Raji (cell line): ENCODE measurements around the gene GCNA.

Experiments
- POLR2A ChIP-seq: IDR thresholded peaks from 2 replicates; pipeline ENCODE4 v1.6.1; 2011; ENCODE audit warnings: low read depth, low read length, control low read depth; ENCODE audit not compliant: insufficient read depth

GCNA gene

GRCh38 chrX:71650333-71650969 lies 72.2 kb downstream of the GCNA start:
- no peak for TF ChIP-seq POLR2A

GRCh38 chrX:71652405-71652804 lies 74.2 kb downstream of the GCNA start:
- no peak for TF ChIP-seq POLR2A

GRCh38 chrX:71653344-71653743 lies 75.1 kb downstream of the GCNA start:
- no peak for TF ChIP-seq POLR2A

DNA sequence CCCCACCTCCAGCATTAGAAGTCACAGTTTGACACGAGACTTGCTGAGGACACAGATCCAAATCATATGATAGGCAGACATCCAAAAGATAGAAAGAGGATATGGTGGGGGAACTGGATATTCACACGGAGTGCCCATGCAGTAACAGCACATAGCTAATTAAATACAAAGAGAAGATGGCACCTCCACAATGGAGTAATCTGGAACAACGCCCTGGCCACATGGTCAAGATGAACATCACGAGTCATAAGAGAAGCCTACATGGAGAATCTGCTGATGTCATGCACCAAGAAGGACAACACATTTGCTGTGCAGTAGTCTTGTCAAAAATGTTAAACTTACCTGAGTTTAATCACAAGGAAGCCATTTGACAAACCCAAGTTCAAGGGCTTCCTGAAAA lies 79.0 kb downstream of the GCNA start:
- TF ChIP-seq POLR2A: no peak

DNA sequence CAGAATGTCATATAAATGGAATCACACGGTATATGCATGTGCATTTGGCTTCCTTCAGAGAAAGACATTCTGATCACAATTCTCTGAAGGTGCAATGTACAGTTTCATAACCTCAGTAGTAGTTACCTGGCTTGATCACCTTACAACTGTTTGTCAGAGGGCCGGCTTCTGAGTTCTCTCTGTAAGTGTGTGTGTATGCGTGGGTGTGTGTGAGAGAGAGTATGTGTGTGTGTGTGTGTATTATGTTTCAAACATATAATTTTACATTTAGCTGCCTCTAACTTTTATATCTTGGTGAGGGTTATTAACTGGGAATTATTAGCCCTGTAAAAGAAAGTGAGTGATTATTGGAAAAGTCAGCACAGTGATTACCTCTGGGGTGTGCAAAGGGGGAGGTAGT lies 81.1 kb downstream of the GCNA start:
- no peak for TF ChIP-seq POLR2A

- no peak for TF ChIP-seq POLR2A
These were observed 81.7 kb downstream of the GCNA start for GRCh38 chrX:71659959-71660358.

DNA sequence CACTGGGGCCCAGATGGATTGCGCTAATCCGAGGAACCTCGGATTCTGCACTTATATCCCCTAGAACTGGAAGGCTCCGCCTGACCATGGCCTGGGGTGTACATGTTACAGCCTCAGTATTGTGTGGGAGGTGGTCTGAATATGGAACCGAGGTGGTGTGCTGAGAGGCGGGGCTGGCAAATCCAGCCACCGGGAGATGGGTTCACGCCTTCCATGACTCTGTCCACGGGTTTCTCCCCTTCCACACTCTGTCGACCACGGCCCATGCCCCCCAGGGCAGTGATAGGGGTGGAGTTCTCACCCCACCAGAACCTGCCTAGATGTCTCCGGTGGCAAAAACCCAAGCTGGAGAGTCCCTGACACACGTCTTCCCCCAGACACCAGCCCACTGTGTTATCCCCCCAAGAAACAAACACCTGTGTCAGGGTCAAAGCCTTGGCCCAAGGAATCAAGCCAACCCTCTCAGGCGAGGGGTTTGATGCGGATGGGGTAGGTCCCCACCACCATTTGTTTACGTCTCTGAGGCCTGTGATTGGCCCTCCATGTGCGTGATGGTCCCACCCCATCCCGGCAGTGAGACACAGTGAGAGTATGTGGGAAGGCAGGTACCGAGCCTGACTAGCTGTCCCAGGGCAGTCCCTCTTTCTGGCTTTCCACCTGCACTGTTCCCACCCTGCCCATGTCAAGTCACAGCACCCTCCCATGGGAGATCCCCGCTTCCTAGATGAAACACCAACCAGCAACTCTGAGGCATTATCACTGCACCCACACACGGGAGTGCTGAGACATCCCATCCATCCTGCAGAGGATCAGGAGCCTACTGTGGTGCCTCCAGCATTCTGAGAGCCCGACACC lies 82.6 kb downstream of the GCNA start:
- TF ChIP-seq POLR2A: no peak

DNA sequence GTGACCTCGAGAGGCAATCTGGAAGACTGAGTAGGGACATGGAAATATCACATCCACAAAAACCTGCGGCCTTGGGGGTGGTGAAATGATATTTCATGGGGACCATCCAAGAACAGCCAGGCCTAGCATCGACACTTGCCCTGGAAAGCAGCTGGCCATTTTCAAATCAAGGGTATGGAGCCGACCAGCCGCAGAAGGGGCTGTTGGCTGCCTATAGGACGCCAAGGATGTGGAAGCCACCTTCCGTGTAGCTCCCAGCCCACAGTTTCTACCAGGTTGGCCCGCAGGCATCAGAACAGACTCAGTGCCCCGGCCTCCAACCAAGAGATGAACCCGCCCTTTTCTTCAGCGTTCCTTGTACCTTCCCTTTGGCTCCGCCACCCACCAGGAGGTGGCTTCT lies 83.7 kb downstream of the GCNA start:
- TF ChIP-seq POLR2A: no peak
